Vagina (tissue), 2 donors: ENCODE measurements around the gene ERBB4.

Experiments used
- POLR2AphosphoS5 ChIP-seq, 2 donors: sonication (generic); formaldehyde crosslinking; IDR thresholded peaks; one replicate each; pipeline ENCODE4 v1.9.0; 2017; ENCODE audit warnings: antibody characterized with exemption in 2 of 2, mild to moderate bottlenecking in 2 of 2, low read depth in 1 of 2; ENCODE audit not compliant: insufficient read depth in 1 of 2
- TF ChIP-seq, protein P1 (sequence below), 3 experiments: fragments of 450-650 bp in 2 of 3; fragments of 200-600 bp in 1 of 3; sonication (generic) in 1 of 3; IDR thresholded peaks; one replicate each; pipeline ENCODE4 v1.5.1; 2017 to 2019; ENCODE audit warnings: antibody characterized with exemption in 3 of 3, mild to moderate bottlenecking in 2 of 3, moderate library complexity in 2 of 3

GRCh38 chr2:212078103-212078502, 460.5 kb downstream of the ERBB4 start:
- TF ChIP-seq, protein P1, sequence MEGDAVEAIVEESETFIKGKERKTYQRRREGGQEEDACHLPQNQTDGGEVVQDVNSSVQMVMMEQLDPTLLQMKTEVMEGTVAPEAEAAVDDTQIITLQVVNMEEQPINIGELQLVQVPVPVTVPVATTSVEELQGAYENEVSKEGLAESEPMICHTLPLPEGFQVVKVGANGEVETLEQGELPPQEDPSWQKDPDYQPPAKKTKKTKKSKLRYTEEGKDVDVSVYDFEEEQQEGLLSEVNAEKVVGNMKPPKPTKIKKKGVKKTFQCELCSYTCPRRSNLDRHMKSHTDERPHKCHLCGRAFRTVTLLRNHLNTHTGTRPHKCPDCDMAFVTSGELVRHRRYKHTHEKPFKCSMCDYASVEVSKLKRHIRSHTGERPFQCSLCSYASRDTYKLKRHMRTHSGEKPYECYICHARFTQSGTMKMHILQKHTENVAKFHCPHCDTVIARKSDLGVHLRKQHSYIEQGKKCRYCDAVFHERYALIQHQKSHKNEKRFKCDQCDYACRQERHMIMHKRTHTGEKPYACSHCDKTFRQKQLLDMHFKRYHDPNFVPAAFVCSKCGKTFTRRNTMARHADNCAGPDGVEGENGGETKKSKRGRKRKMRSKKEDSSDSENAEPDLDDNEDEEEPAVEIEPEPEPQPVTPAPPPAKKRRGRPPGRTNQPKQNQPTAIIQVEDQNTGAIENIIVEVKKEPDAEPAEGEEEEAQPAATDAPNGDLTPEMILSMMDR (IDR thresholded peaks at IDR 0.05) = no peak
- no peak for TF ChIP-seq POLR2AphosphoS5 (IDR thresholded peaks at IDR 0.05; ENCODE audit: insufficient read depth in 1 of 2, low read depth in 1 of 2)
